WERI-Rb-1 (cell line): ENCODE measurements around the gene MAML2.

ENCODE experiments used
- DNase-seq: peaks from one replicate; pipeline ENCODE4 v3.0.0-alpha.2; 2020
- H3K27ac ChIP-seq: fragments of 250-450 bp; sonication (Bioruptor Pico); 2 replicates; pipeline ENCODE4 v1.5.1; 2020; ENCODE audit warnings: mild to moderate bottlenecking, moderate library complexity
- H3K27me3 ChIP-seq: fragments of 250-450 bp; sonication (Bioruptor Pico); 2 replicates; pipeline ENCODE4 v1.5.1; 2021; ENCODE audit warnings: mild to moderate bottlenecking, low read depth, moderate library complexity; ENCODE audit not compliant: insufficient read depth, severe bottlenecking
- H3K36me3 ChIP-seq: fragments of 250-450 bp; sonication (Bioruptor Pico); 2 replicates; pipeline ENCODE4 v1.5.1; 2020; ENCODE audit warnings: mild to moderate bottlenecking, moderate library complexity
- H3K4me3 ChIP-seq: 2 replicates; pipeline ENCODE4 v1.5.1; 2011; ENCODE audit warnings: low read depth, mild to moderate bottlenecking, control low read depth, low read length
- H3K9me3 ChIP-seq: fragments of 250-450 bp; sonication (Bioruptor Pico); 2 replicates; pipeline ENCODE4 v1.5.1; 2021; ENCODE audit warnings: mild to moderate bottlenecking, moderate library complexity; ENCODE audit not compliant: severe bottlenecking
- CTCF ChIP-seq: IDR thresholded peaks from 2 replicates; pipeline ENCODE4 v1.5.1; 2011; ENCODE audit warnings: low read depth, mild to moderate bottlenecking, control low read depth, inconsistent platforms, low read length

Gene MAML2

GRCh38 chr11:96196181-96196662 is 146.8 kb downstream of the MAML2 start:
- no peak for TF ChIP-seq CTCF
- H3K27me3 ChIP-seq = no peaks in the 10 kb centered on the region
- no peak overlapping the region for H3K4me3 ChIP-seq
- H3K27ac ChIP-seq = no peak overlapping the region
- no peak for DNase-seq
- H3K36me3 ChIP-seq = peaks cover 4% of the 10 kb centered on the region; the same call in 1 of the 2 replicates
- no peaks in the 10 kb centered on the region for H3K9me3 ChIP-seq

- no peak for DNase-seq
- Histone ChIP-seq H3K4me3 (no peak overlapping the region), H3K27ac (no peak overlapping the region), H3K36me3 (peaks cover 4% of the 10 kb centered on the region; the same call in 1 of the 2 replicates), H3K27me3 (no peaks in the 10 kb centered on the region), H3K9me3 (no peaks in the 10 kb centered on the region)
- TF ChIP-seq CTCF = no peak
Observed at GRCh38 chr11:96195671-96196070, 147.3 kb downstream of the MAML2 start.

GRCh38 chr11:96194581-96195374 is 148.2 kb downstream of the MAML2 start:
- TF ChIP-seq CTCF = no peak
- H3K27me3 ChIP-seq = no peaks in the 10 kb centered on the region
- no peak overlapping the region for H3K27ac ChIP-seq
- H3K36me3 ChIP-seq = peaks cover 4% of the 10 kb centered on the region; the same call in 1 of the 2 replicates
- H3K9me3 ChIP-seq = no peaks in the 10 kb centered on the region
- no peak overlapping the region for H3K4me3 ChIP-seq
- DNase-seq = no peak

- Histone ChIP-seq H3K4me3 (no peak overlapping the region), H3K9me3 (no peaks in the 10 kb centered on the region), H3K27me3 (no peaks in the 10 kb centered on the region), H3K36me3 (peaks cover 4% of the 10 kb centered on the region; the same call in 1 of the 2 replicates), H3K27ac (no peak overlapping the region)
- TF ChIP-seq CTCF = no peak
- DNase-seq = no peak
Observed at GRCh38 chr11:96193745-96194443, 149.1 kb downstream of the MAML2 start.

GRCh38 chr11:96191752-96192151 is 151.2 kb downstream of the MAML2 start:
- Histone ChIP-seq H3K36me3 (no peaks in the 10 kb centered on the region), H3K27ac (no peak overlapping the region), H3K4me3 (no peak overlapping the region), H3K9me3 (no peaks in the 10 kb centered on the region), H3K27me3 (no peaks in the 10 kb centered on the region)
- no peak for TF ChIP-seq CTCF
- DNase-seq = no peak
